Colonic mucosa (tissue), 4 donors: ENCODE data around the gene GPHA2. TPM values are rescaled to one million over a fixed set of nuclear protein-coding genes. Genes with fewer than 3 reads are reported as not detected.

ENCODE experiments used
- DNase-seq: peaks from one replicate; pipeline ENCODE4 v3.0.0-alpha.2; 2020
- H3K27ac ChIP-seq: fragments of 200-600 bp; one replicate; pipeline ENCODE4 v1.8.0; 2021
- H3K27me3 ChIP-seq: fragments of 200-600 bp; one replicate; pipeline ENCODE4 v1.8.0; 2021
- H3K36me3 ChIP-seq: fragments of 200-600 bp; one replicate; pipeline ENCODE4 v1.8.0; 2021
- H3K4me1 ChIP-seq: fragments of 200-600 bp; one replicate; pipeline ENCODE4 v1.8.0; 2021; ENCODE audit warnings: mild to moderate bottlenecking
- H3K4me3 ChIP-seq: fragments of 200-600 bp; one replicate; pipeline ENCODE4 v1.8.0; 2021
- H3K9ac ChIP-seq, 2 donors: one replicate each; pipeline ENCODE4 v1.7.0; 2013; ENCODE audit warnings: control low read depth in 2 of 2, low read depth in 2 of 2, low read length in 2 of 2
- H3K9me3 ChIP-seq: fragments of 200-600 bp; one replicate; pipeline ENCODE4 v1.8.0; 2021
- intact Hi-C: fragments of 100-400 bp; cut with DNase I; formaldehyde crosslinking; loops from one replicate; pipeline ENCODE4 v1.14.1; 2022
- total RNA-seq, 2 donors: library from RNA; stranded (reverse); fragmentation: NEBNext Ultra II Directional in 1 of 2; extraction: Animal tissue kit (Norgen Biotek cat#: 25700) in 1 of 2; gene quantifications; one replicate each; pipeline ENCODE4 v1.2.1, GENCODE V29; 2021
- TF ChIP-seq, protein P1 (sequence below): fragments of 200-600 bp; IDR thresholded peaks from one replicate; pipeline ENCODE4 v1.8.0; 2022; ENCODE audit warnings: antibody characterized with exemption, mild to moderate bottlenecking
- donor health status: healthy.
- donor health status: DM: no; HTN: no; CAD: no.
- donor health status: DM: no; HTN: no; CAD: no.

GPHA2 gene
- total RNA-seq, 2 donors from 2014 or later: not detected

GRCh38 chr11:64934682-64935358 lies 873 bp downstream of the GPHA2 start:
- H3K36me3 ChIP-seq: peaks cover 8% of the 10 kb centered on the region
- no peaks in the 10 kb centered on the region for H3K4me1 ChIP-seq
- intact Hi-C loops: loop anchor here (10.0 kb wide), 1 partner anchor 50 kb away; no protein-coding TSS in a partner anchor
- H3K9me3 ChIP-seq: no peaks in the 10 kb centered on the region
- no peak overlapping the region for H3K4me3 ChIP-seq
- H3K9ac ChIP-seq: no peak overlapping the region
- H3K27ac ChIP-seq: no peak overlapping the region
- DNase-seq: no peak
- TF ChIP-seq, protein P1, sequence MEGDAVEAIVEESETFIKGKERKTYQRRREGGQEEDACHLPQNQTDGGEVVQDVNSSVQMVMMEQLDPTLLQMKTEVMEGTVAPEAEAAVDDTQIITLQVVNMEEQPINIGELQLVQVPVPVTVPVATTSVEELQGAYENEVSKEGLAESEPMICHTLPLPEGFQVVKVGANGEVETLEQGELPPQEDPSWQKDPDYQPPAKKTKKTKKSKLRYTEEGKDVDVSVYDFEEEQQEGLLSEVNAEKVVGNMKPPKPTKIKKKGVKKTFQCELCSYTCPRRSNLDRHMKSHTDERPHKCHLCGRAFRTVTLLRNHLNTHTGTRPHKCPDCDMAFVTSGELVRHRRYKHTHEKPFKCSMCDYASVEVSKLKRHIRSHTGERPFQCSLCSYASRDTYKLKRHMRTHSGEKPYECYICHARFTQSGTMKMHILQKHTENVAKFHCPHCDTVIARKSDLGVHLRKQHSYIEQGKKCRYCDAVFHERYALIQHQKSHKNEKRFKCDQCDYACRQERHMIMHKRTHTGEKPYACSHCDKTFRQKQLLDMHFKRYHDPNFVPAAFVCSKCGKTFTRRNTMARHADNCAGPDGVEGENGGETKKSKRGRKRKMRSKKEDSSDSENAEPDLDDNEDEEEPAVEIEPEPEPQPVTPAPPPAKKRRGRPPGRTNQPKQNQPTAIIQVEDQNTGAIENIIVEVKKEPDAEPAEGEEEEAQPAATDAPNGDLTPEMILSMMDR: no peak
- no peaks in the 10 kb centered on the region for H3K27me3 ChIP-seq

DNA sequence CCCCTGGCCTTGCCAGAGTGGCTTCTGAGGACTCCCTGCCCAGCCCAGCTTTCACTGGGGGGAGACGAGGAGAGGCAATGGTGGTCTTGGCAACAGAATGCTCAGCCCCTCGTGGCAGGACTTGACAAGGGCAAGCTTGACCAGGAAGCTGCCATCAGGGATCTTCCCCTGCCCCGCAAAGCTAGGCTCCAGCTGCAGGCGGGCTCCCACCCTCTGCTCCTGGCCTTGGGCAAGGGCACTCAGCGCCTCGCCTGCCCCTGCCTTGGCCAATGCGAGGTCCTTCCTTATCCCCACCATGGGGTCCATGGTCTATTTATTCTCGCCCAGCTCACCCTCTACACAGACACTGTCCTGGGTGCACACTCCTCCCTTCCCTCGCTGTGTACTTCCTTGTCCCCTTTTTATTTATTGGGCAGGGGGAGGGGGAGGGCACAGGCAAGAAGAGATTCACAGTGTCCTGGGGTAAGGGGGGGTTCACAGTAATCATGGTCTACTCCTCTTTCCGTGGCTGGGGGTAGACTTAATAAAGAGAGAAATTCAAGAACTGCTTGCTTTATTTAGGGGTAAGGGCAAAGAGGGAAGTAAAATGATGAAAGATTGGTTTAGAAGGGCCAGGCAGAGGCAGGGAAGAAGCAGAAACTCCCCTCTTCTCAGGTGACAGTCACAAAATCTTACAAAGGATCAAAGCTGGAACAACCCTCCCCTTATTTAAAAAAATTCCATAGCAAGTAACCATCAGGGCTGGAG lies 1.6 kb downstream of the GPHA2 start:
- Histone ChIP-seq H3K9ac (no peak overlapping the region), H3K9me3 (no peaks in the 10 kb centered on the region), H3K27me3 (no peaks in the 10 kb centered on the region), H3K36me3 (peaks cover 8% of the 10 kb centered on the region), H3K4me1 (no peaks in the 10 kb centered on the region), H3K27ac (no peak overlapping the region), H3K4me3 (no peak overlapping the region)
- DNase-seq: no peak
- TF ChIP-seq, protein P1: no peak
- intact Hi-C loops: loop anchor here (10.0 kb wide), 1 partner anchor 51 kb away; no protein-coding TSS in a partner anchor

- intact Hi-C loops: loop anchor here (10.0 kb wide), 1 partner anchor 51 kb away; no protein-coding TSS in a partner anchor
- TF ChIP-seq, protein P1: no peak
- no peaks in the 10 kb centered on the region for H3K9me3 ChIP-seq
- no peak overlapping the region for H3K9ac ChIP-seq
- H3K36me3 ChIP-seq: peaks cover 8% of the 10 kb centered on the region
- no peaks in the 10 kb centered on the region for H3K4me1 ChIP-seq
- H3K27ac ChIP-seq: no peak overlapping the region
- no peaks in the 10 kb centered on the region for H3K27me3 ChIP-seq
- no peak for DNase-seq
- no peak overlapping the region for H3K4me3 ChIP-seq
Measured at GRCh38 chr11:64933213-64933934, 2.3 kb downstream of the GPHA2 start.

DNA sequence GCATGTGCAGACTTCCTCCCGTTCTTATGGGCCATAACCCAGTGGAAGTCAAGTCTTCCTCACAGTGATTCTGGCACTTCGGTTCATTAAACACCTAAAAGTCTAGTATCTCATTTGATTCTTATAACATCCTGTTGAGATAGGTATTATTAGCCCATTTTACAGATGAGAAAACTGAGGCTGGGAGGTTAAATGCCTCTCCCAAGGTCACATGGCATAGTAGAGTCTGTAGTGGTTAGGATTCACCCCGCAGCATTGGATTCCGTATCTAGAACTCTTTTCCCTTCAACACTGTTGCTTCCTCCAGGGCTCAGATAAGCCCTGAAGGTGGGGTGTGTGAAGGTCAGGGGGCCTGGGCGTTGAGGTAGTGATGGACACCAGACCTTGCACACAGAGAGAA lies 3.4 kb downstream of the GPHA2 start:
- Histone ChIP-seq H3K9me3 (no peaks in the 10 kb centered on the region), H3K9ac (no peak overlapping the region), H3K4me1 (no peaks in the 10 kb centered on the region), H3K27me3 (no peaks in the 10 kb centered on the region), H3K36me3 (peaks cover 8% of the 10 kb centered on the region), H3K27ac (no peak overlapping the region), H3K4me3 (no peak overlapping the region)
- intact Hi-C loops: loop anchor here (10.0 kb wide), 1 partner anchor 52 kb away; no protein-coding TSS in a partner anchor
- DNase-seq: no peak
- TF ChIP-seq, protein P1: no peak

DNA sequence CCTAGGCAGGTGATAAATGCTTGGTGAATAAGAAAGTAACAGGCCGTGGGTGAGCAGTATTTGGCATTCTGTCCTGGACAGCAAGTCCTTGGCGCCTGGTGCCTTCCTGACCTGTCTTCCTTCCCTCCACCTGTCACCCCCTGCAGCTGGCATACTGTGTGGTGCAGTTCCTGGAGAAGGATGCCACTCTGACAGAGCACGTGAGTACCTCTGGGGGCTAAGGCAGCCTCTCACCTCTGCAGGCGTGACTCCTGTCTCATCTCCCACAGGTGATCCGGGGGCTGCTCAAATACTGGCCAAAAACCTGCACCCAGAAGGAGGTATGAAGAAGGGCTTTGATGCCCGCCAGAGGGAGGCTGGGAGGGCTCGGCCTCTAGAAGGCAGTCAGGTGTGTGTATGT lies 4.4 kb downstream of the GPHA2 start:
- Histone ChIP-seq H3K9ac (no peak overlapping the region), H3K4me1 (no peaks in the 10 kb centered on the region), H3K4me3 (no peak overlapping the region), H3K27me3 (no peaks in the 10 kb centered on the region), H3K27ac (no peak overlapping the region), H3K9me3 (no peaks in the 10 kb centered on the region), H3K36me3 (peaks cover 8% of the 10 kb centered on the region)
- TF ChIP-seq, protein P1: no peak
- DNase-seq: no peak
- intact Hi-C loops: loop anchor here (10.0 kb wide), 1 partner anchor 54 kb away; no protein-coding TSS in a partner anchor
